Adrenal gland (tissue), 5 donors: ENCODE results near the gene LEF1.

Experiments used
- CTCF ChIP-seq, 6 experiments: fragments of 450-650 bp in 4 of 6; fragments of 200-600 bp in 2 of 6; sonication (generic) in 1 of 6; IDR thresholded peaks; 1 replicate in 5 of 6; 2 replicates in 1 of 6; pipeline versions ENCODE4 v1.5.1 to v1.8.0; 2016 to 2021; ENCODE audit warnings: antibody characterized with exemption in 6 of 6, mild to moderate bottlenecking in 2 of 6, moderate library complexity in 1 of 6
- POLR2A ChIP-seq, 2 donors: fragments of 450-650 bp; IDR thresholded peaks; one replicate each; pipeline ENCODE4 v1.6.1; 2017; ENCODE audit warnings: antibody characterized with exemption in 2 of 2, mild to moderate bottlenecking in 2 of 2, moderate library complexity in 1 of 2
- donor health status: DM: no; HTN: no; CAD: no.

- no peak for TF ChIP-seq CTCF (IDR thresholded peaks at IDR 0.05)
- no peak for TF ChIP-seq POLR2A (IDR thresholded peaks at IDR 0.05)
Observed at GRCh38 chr4:107997794-107998193, 170.9 kb downstream of the LEF1 start.
